GM23338 (cell line): ENCODE results near the gene GMEB2. TPM values are rescaled to one million over a fixed set of nuclear protein-coding genes. Genes with fewer than 3 reads are reported as not detected.

ENCODE experiments used
- ATAC-seq: fragments of 200-7000 bp; cut with Tn5 transposase; 3 replicates; pipeline ENCODE4 v1.9.1; 2020
- DNase-seq: peaks from one replicate; pipeline ENCODE4 v3.0.0-alpha.2; 2015; ENCODE audit warnings: low spot score
- H2AFZ ChIP-seq: fragments of 200-600 bp; sonication (generic); 2 replicates; pipeline ENCODE4 v1.8.0; 2016; ENCODE audit warnings: antibody characterized with exemption, mild to moderate bottlenecking, moderate library complexity
- H3F3A ChIP-seq: fragments of 200-600 bp; sonication (generic); replicated peaks from 2 replicates; pipeline ENCODE4 v1.8.0; 2017; ENCODE audit warnings: antibody characterized with exemption, mixed run types, low read depth
- H3K27ac ChIP-seq: fragments of 200-600 bp; sonication (generic); 2 replicates; pipeline ENCODE4 v1.6.1; 2016; ENCODE audit warnings: low read depth
- H3K27me3 ChIP-seq: fragments of 200-600 bp; sonication (generic); 2 replicates; pipeline ENCODE4 v1.8.0; 2016; ENCODE audit warnings: mild to moderate bottlenecking, mixed run types, moderate library complexity; ENCODE audit not compliant: insufficient read depth
- H3K36me3 ChIP-seq: fragments of 200-600 bp; sonication (generic); 2 replicates; pipeline ENCODE4 v1.8.0; 2016; ENCODE audit warnings: mild to moderate bottlenecking; ENCODE audit not compliant: insufficient read depth
- H3K4me1 ChIP-seq: fragments of 200-600 bp; sonication (generic); 2 replicates; pipeline ENCODE4 v1.8.0; 2016; ENCODE audit warnings: mild to moderate bottlenecking, moderate library complexity; ENCODE audit not compliant: insufficient read depth
- H3K4me2 ChIP-seq: fragments of 200-600 bp; sonication (generic); 2 replicates; pipeline ENCODE4 v1.7.1; 2017; ENCODE audit warnings: mixed run types
- H3K4me3 ChIP-seq: fragments of 200-600 bp; sonication (generic); 2 replicates; pipeline ENCODE4 v1.6.1; 2016; ENCODE audit warnings: mixed run types
- H3K79me2 ChIP-seq: fragments of 200-600 bp; sonication (generic); replicated peaks from 2 replicates; pipeline ENCODE4 v1.8.0; 2017; ENCODE audit warnings: mild to moderate bottlenecking; ENCODE audit not compliant: insufficient read depth
- H3K9me2 ChIP-seq: fragments of 200-600 bp; sonication (generic); 2 replicates; pipeline ENCODE4 v1.8.0; 2017; ENCODE audit not compliant: insufficient read depth
- H4K20me1 ChIP-seq: fragments of 200-600 bp; sonication (generic); replicated peaks from 2 replicates; pipeline ENCODE4 v1.8.0; 2017; ENCODE audit warnings: mild to moderate bottlenecking; ENCODE audit not compliant: insufficient read depth
- H3K27ac Mint-ChIP-seq: 2 replicates; pipeline ENCODE4 v1.8.0; 2020; ENCODE audit warnings: inconsistent platforms, mild to moderate bottlenecking, moderate library complexity, mixed read lengths
- H3K27me3 Mint-ChIP-seq: 3 replicates; pipeline ENCODE4 v1.8.0; 2022; ENCODE audit warnings: low read depth, mild to moderate bottlenecking, moderate library complexity, mixed read lengths, inconsistent platforms; ENCODE audit not compliant: insufficient read depth, poor library complexity
- H3K36me3 Mint-ChIP-seq: 3 replicates; pipeline ENCODE4 v1.8.0; 2021; ENCODE audit warnings: low read depth, mild to moderate bottlenecking, inconsistent platforms, moderate library complexity, mixed read lengths
- H3K4me1 Mint-ChIP-seq: 3 replicates; pipeline ENCODE4 v1.8.0; 2020; ENCODE audit warnings: mild to moderate bottlenecking, inconsistent platforms, mixed read lengths
- H3K4me3 Mint-ChIP-seq: 3 replicates; pipeline ENCODE4 v1.8.0; 2021; ENCODE audit warnings: moderate library complexity, mild to moderate bottlenecking, inconsistent platforms, mixed read lengths
- H3K9me3 Mint-ChIP-seq: 3 replicates; pipeline ENCODE4 v1.8.0; 2020; ENCODE audit warnings: moderate library complexity, mild to moderate bottlenecking, inconsistent platforms, mixed read lengths
- CTCF ChIP-seq, 2 experiments: fragments of 200-600 bp in 1 of 2; sonication (generic) in 1 of 2; conservative IDR thresholded peaks; 2 replicates each; pipeline versions ENCODE4 v1.5.1 to v1.6.1; 2016 to 2017; ENCODE audit warnings: antibody characterized with exemption in 2 of 2, low read depth in 2 of 2, mild to moderate bottlenecking in 2 of 2, moderate library complexity in 1 of 2
- EZH2phosphoT487 ChIP-seq: fragments of 200-600 bp; sonication (generic); IDR thresholded peaks from one replicate; pipeline ENCODE4 v1.8.1; 2018; ENCODE audit warnings: antibody characterized with exemption; ENCODE audit not compliant: unreplicated experiment
- NANOG ChIP-seq: IDR thresholded peaks from 2 replicates; pipeline ENCODE4 v1.6.1; 2016; ENCODE audit warnings: antibody characterized with exemption, borderline replicate concordance
- POLR2AphosphoS5 ChIP-seq: IDR thresholded peaks from 2 replicates; pipeline ENCODE4 v1.6.1; 2016; ENCODE audit warnings: antibody characterized with exemption, low read depth
- STAT1 ChIP-seq: IDR thresholded peaks from one replicate; pipeline ENCODE4 v1.6.1; 2016; ENCODE audit warnings: antibody characterized with exemption; ENCODE audit not compliant: unreplicated experiment
- ZNF114 ChIP-seq: fragments of 250-450 bp; sonication (Bioruptor Pico); IDR thresholded peaks from 2 replicates; pipeline ENCODE4 v1.5.0; 2020; ENCODE audit warnings: mild to moderate bottlenecking, moderate library complexity
- ZNF331 ChIP-seq: fragments of 250-450 bp; sonication (Bioruptor Pico); IDR thresholded peaks from 2 replicates; pipeline ENCODE4 v1.5.0; 2020; ENCODE audit warnings: low read depth, mild to moderate bottlenecking, moderate library complexity
- polyA plus RNA-seq: library from polyadenylated mRNA; unstranded; fragments of >200 nt; fragmentation: Nextera tagmentation; extraction: Ambion mirVana; gene quantifications from 2 replicates; pipeline ENCODE4 v1.2.1, GENCODE V29; 2016
- total RNA-seq: library from RNA; depleted of rRNA; stranded (reverse); fragments of >200 nt; shearing (Covaris generic); gene quantifications from 2 replicates; pipeline ENCODE4 v1.2.3, GENCODE V29; 2014

GMEB2 gene
- total and polyA plus RNA-seq, 2 experiments from 2014 or later = 4.4 to 20.6 TPM

GRCh38 chr20:63574156-63574828, 52.6 kb downstream of the GMEB2 start, which contains the start of gene HELZ2:
HELZ2 (minus strand) TSS chr20:63574239; CDS start chr20:63572385, 1,854 bp downstream.
- no peaks in the 10 kb centered on the region for H3K27me3 ChIP-seq
- Mint-ChIP-seq H3K9me3 (no peaks in the 10 kb centered on the region), H3K4me1 (no peaks in the 10 kb centered on the region), H3K27me3 (no peaks in the 10 kb centered on the region), H3K27ac (no peak within 1 kb of the TSS), H3K36me3 (no peaks in the 10 kb centered on the region), H3K4me3 (peak within 1 kb of the TSS; percentile 77)
- H3F3A ChIP-seq = 0 out of 2 replicates have a peak, but pooled peaks cover 7% of the 10 kb centered on the region
- H3K27ac ChIP-seq = no peak within 1 kb of the TSS
- peak within 1 kb of the TSS; percentile 64 for H3K4me3 ChIP-seq
- peak within 1 kb of the TSS; percentile 83; the same call in 1 of the 2 replicates for H2AFZ ChIP-seq
- TF ChIP-seq POLR2AphosphoS5 = peak; percentile 59
- no peak for TF ChIP-seq ZNF331 (CRISPR knock-in tag)
- H3K4me1 ChIP-seq = no peaks in the 10 kb centered on the region; the same call in 1 of the 2 replicates
- no peaks in the 10 kb centered on the region for H4K20me1 ChIP-seq
- DNase-seq (peak; percentile 84), ATAC-seq (peak; percentile 72)
- H3K9me2 ChIP-seq = no peaks in the 10 kb centered on the region
- H3K4me2 ChIP-seq = peak within 1 kb of the TSS; percentile 84
- H3K36me3 ChIP-seq = no peaks in the 10 kb centered on the region
- no peaks in the 10 kb centered on the region for H3K79me2 ChIP-seq

GRCh38 chr20:63573647-63574131, 53.2 kb downstream of the GMEB2 start:
- Histone ChIP-seq H3K27ac (no peak overlapping the region), H3K36me3 (no peaks in the 10 kb centered on the region), H3K4me2 (peak overlapping the region; percentile 84), H3K79me2 (no peaks in the 10 kb centered on the region), H4K20me1 (no peaks in the 10 kb centered on the region), H2AFZ (no peak overlapping the region), H3K4me1 (no peaks in the 10 kb centered on the region; the same call in 1 of the 2 replicates), H3F3A (0 out of 2 replicates have a peak, but pooled peaks cover 7% of the 10 kb centered on the region), H3K27me3 (no peaks in the 10 kb centered on the region), H3K9me2 (no peaks in the 10 kb centered on the region), H3K4me3 (peak overlapping the region; percentile 64)
- TF ChIP-seq ZNF114 (CRISPR knock-in tag) (no peak), CTCF (conservative IDR thresholded peaks at IDR 0.05; ENCODE audit: low read depth in 2 of 2) (no peak), NANOG (no peak), STAT1 (no peak), EZH2phosphoT487 (no peak)
- peak; percentile 44 for ATAC-seq
- Mint-ChIP-seq H3K4me3 (peak overlapping the region; percentile 77), H3K27me3 (no peaks in the 10 kb centered on the region), H3K27ac (no peak overlapping the region), H3K9me3 (no peaks in the 10 kb centered on the region), H3K36me3 (no peaks in the 10 kb centered on the region), H3K4me1 (no peaks in the 10 kb centered on the region)
- DNase-seq = no peak
